SK-N-MC (cell line): ENCODE results near the gene OR6A2.

Experiments used
- EZH2 ChIP-seq: fragments of 200-600 bp; sonication (generic); IDR thresholded peaks from one replicate; pipeline ENCODE4 v1.6.1; 2017; ENCODE audit warnings: antibody characterized with exemption
- POLR2AphosphoS5 ChIP-seq: IDR thresholded peaks from 2 replicates; pipeline ENCODE4 v1.6.1; 2012; ENCODE audit warnings: mild to moderate bottlenecking, low read depth, low read length, borderline replicate concordance

DNA sequence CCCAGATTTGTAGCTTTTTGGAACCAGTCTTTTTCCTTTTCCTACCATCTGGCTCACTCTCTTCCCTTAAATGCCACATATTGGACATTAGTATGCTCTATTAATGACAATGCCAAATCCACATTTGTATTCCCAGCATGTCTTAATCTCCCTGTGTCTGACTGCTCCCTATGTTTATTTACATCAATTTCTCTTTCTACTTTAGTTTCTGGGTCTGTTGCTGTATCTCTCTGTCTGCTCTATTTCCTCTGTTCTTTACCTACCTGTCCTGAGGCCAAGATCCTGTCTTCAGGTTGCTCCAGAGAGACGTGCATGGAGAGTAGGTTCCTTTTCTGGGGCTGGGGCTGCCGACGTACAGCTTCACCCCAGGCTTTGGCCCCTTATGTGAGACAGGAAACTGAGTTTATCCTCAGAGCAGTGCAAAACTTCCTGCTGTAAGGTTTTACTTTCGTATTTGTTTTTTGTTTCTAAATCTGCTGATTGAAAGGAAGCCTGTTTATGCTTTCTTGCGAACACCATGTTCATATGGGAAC, 53.3 kb downstream of the OR6A2 start:
- no peak for TF ChIP-seq EZH2
- no peak for TF ChIP-seq POLR2AphosphoS5
